SK-N-SH (cell line): ENCODE measurements around the gene XKR3. TPM values are rescaled to one million over a fixed set of nuclear protein-coding genes. Genes with fewer than 3 reads are reported as not detected.

ENCODE experiments used
- CTCF ChIA-PET: fragments of 300-600, 350-600 bp; formaldehyde crosslinking; extraction: SDS; loops from one replicate; lab custom pipeline; 2021; lab: Yijun Ruan, JAX
- POLR2A ChIA-PET: fragments of 350-600 bp; sonication (Branson Sonifier 250); formaldehyde crosslinking; extraction: SDS; loops from one replicate; lab custom pipeline; 2020; ENCODE audit warnings: antibody characterized with exemption, inconsistent platforms; lab: Yijun Ruan, JAX
- DNase-seq: peaks from one replicate; pipeline ENCODE4 v3.0.0; 2012
- H2AFZ ChIP-seq: fragments of 200-600 bp; sonication (generic); 2 replicates; pipeline ENCODE4 v1.8.1; 2016; ENCODE audit warnings: antibody characterized with exemption, mild to moderate bottlenecking, low read depth
- H3F3A ChIP-seq: fragments of 200-600 bp; sonication (generic); replicated peaks from 2 replicates; pipeline ENCODE3; 2016; ENCODE audit warnings: antibody characterized with exemption, mild to moderate bottlenecking; ENCODE audit not compliant: insufficient read depth
- H3K27ac ChIP-seq, 2 experiments: fragments of 200-500 bp in 1 of 2; fragments of 200-600 bp in 1 of 2; sonication (Bioruptor generic) in 1 of 2; sonication (generic), shearing (Covaris generic) in 1 of 2; 2 replicates each; pipeline versions ENCODE4 v1.5.1 to v1.6.1; 2014 to 2016; ENCODE audit warnings: low read depth in 2 of 2, inconsistent platforms in 1 of 2, low read length in 1 of 2, mild to moderate bottlenecking in 1 of 2, mixed read lengths in 1 of 2
- H3K27me3 ChIP-seq: fragments of 200-600 bp; sonication (generic), shearing (Covaris generic); 2 replicates; pipeline ENCODE4 v1.6.1; 2016; ENCODE audit warnings: mixed run types; ENCODE audit not compliant: insufficient read depth
- H3K36me3 ChIP-seq, 2 experiments: fragments of 200-500 bp in 1 of 2; fragments of 200-600 bp in 1 of 2; sonication (Bioruptor generic) in 1 of 2; sonication (generic) in 1 of 2; replicated peaks in 1 of 2; 2 replicates each; pipeline versions ENCODE3 to v1.5.1; 2014 to 2016; ENCODE audit warnings: low read length in 1 of 2, mild to moderate bottlenecking in 1 of 2; ENCODE audit not compliant: insufficient read depth in 2 of 2, control insufficient read depth in 1 of 2
- H3K4me1 ChIP-seq, 2 experiments: fragments of 200-500 bp in 1 of 2; fragments of 200-600 bp in 1 of 2; sonication (Bioruptor generic) in 1 of 2; sonication (generic), shearing (Covaris generic) in 1 of 2; 2 replicates each; pipeline versions ENCODE4 v1.5.1 to v1.6.1; 2014 to 2016; ENCODE audit warnings: low read depth in 1 of 2, low read length in 1 of 2, mixed run types in 1 of 2; ENCODE audit not compliant: insufficient read depth in 2 of 2, control insufficient read depth in 1 of 2
- H3K4me2 ChIP-seq: fragments of 200-600 bp; sonication (generic), shearing (Covaris generic); 2 replicates; pipeline ENCODE4 v1.6.1; 2017; ENCODE audit warnings: mixed run types
- H3K4me3 ChIP-seq, 2 experiments: fragments of 200-500 bp in 1 of 2; fragments of 200-600 bp in 1 of 2; sonication (Bioruptor generic) in 1 of 2; sonication (generic), shearing (Covaris generic) in 1 of 2; 2 replicates each; pipeline versions ENCODE4 v1.5.1 to v1.8.1; 2014 to 2016; ENCODE audit warnings: low read depth in 2 of 2, inconsistent platforms in 1 of 2, low read length in 1 of 2, mild to moderate bottlenecking in 1 of 2, mixed read lengths in 1 of 2, moderate library complexity in 1 of 2
- H3K79me2 ChIP-seq: fragments of 200-600 bp; sonication (generic); 2 replicates; pipeline ENCODE4 v1.8.1; 2017; ENCODE audit warnings: mild to moderate bottlenecking; ENCODE audit not compliant: insufficient read depth
- H3K9ac ChIP-seq: fragments of 200-600 bp; sonication (generic); 2 replicates; pipeline ENCODE4 v1.6.1; 2017; ENCODE audit warnings: mixed run types
- H3K9me2 ChIP-seq: fragments of 200-600 bp; sonication (generic); 2 replicates; pipeline ENCODE4 v1.6.1; 2017; ENCODE audit warnings: mixed run types
- H3K9me3 ChIP-seq: fragments of 200-600 bp; sonication (generic); 2 replicates; pipeline ENCODE4 v1.6.1; 2017; ENCODE audit warnings: mixed run types, mild to moderate bottlenecking, moderate library complexity
- H4K20me1 ChIP-seq: fragments of 200-600 bp; sonication (generic); 2 replicates; pipeline ENCODE4 v1.6.1; 2017; ENCODE audit warnings: mild to moderate bottlenecking, mixed run types; ENCODE audit not compliant: insufficient read depth
- CTCF ChIP-seq: fragments of 200-600 bp; sonication (generic); IDR thresholded peaks from 2 replicates; pipeline ENCODE4 v1.6.1; 2017; ENCODE audit warnings: antibody characterized with exemption, mild to moderate bottlenecking, moderate library complexity
- EP300 ChIP-seq, 2 experiments: IDR thresholded peaks; 2 replicates each; pipeline versions ENCODE4 v1.4.0 to v1.6.1; 2012; ENCODE audit warnings: borderline replicate concordance in 1 of 2, low read depth in 1 of 2, low read length in 1 of 2
- FOSL2 ChIP-seq: IDR thresholded peaks from 2 replicates; pipeline ENCODE4 v1.4.0; 2012; ENCODE audit warnings: low read depth, mild to moderate bottlenecking, moderate library complexity, borderline replicate concordance
- FOXJ3 ChIP-seq: sonication (generic); formaldehyde crosslinking; IDR thresholded peaks from 2 replicates; pipeline ENCODE4 v1.5.1; 2020; ENCODE audit warnings: mild to moderate bottlenecking, missing genetic modification reagents
- FOXM1 ChIP-seq: IDR thresholded peaks from 2 replicates; pipeline ENCODE4 v1.4.0; 2012; ENCODE audit warnings: low read depth, mild to moderate bottlenecking
- GATA2 ChIP-seq: sonication (generic); formaldehyde crosslinking; IDR thresholded peaks from 2 replicates; pipeline ENCODE4 v1.5.0; 2020; ENCODE audit warnings: mild to moderate bottlenecking, missing genetic modification reagents
- JUND ChIP-seq: IDR thresholded peaks from 2 replicates; pipeline ENCODE4 v1.4.0; 2012
- NFIC ChIP-seq: IDR thresholded peaks from 2 replicates; pipeline ENCODE4 v1.4.0; 2012; ENCODE audit warnings: borderline replicate concordance
- NRF1 ChIP-seq: IDR thresholded peaks from 2 replicates; pipeline ENCODE4 v1.6.1; 2012; ENCODE audit warnings: low read depth, mild to moderate bottlenecking, low read length
- PBX3 ChIP-seq: IDR thresholded peaks from 2 replicates; pipeline ENCODE4; 2012
- RCOR1 ChIP-seq: fragments of 150-350 bp; IDR thresholded peaks from 2 replicates; pipeline ENCODE4 v1.6.1; 2017; ENCODE audit warnings: antibody characterized with exemption, low read length
- REST ChIP-seq: IDR thresholded peaks from 2 replicates; pipeline ENCODE4 v1.6.1; 2012; ENCODE audit warnings: mild to moderate bottlenecking, low read depth, low read length, moderate library complexity
- RFX5 ChIP-seq: IDR thresholded peaks from 2 replicates; pipeline ENCODE4 v1.6.1; 2012; ENCODE audit warnings: mild to moderate bottlenecking, improper control_type of control experiment, low read length
- RXRA ChIP-seq: IDR thresholded peaks from 2 replicates; pipeline ENCODE4 v1.4.0; 2012; ENCODE audit warnings: low read depth, mild to moderate bottlenecking, borderline replicate concordance
- SMC3 ChIP-seq: IDR thresholded peaks from 2 replicates; pipeline ENCODE4 v1.6.1; 2012; ENCODE audit warnings: low read depth, low read length, improper control_type of control experiment
- TAF1 ChIP-seq: IDR thresholded peaks from 2 replicates; pipeline ENCODE4 v1.6.1; 2012; ENCODE audit warnings: low read depth, mild to moderate bottlenecking, low read length, moderate library complexity, borderline replicate concordance
- TCF12 ChIP-seq: IDR thresholded peaks from 2 replicates; pipeline ENCODE4 v1.4.0; 2012
- USF2 ChIP-seq: fragments of 150-350 bp; IDR thresholded peaks from 2 replicates; pipeline ENCODE4 v1.6.1; 2017; ENCODE audit warnings: antibody characterized with exemption, low read length, low read depth, borderline replicate concordance
- WGBS: methylation state at CpG from one replicate; pipeline ENCODE4 v1.1.6; 2017; ENCODE audit warnings: low lambda C conversion rate; 5-methylcytosine and 5-hydroxymethylcytosine counted together
- polyA plus RNA-seq, 3 experiments: library from polyadenylated mRNA; depleted of rRNA; stranded (reverse); fragments of >200 nt; gene quantifications; 2 replicates each; pipeline ENCODE4 v1.2.3, GENCODE V29; 2012

The XKR3 gene
- polyA plus RNA-seq, 1 of the 3 experiments (the other 2 are of a cell fraction): not detected

GRCh38 chr22:16829985-16830384 lies 4.8 kb upstream of the XKR3 start:
- Histone ChIP-seq H3K9me3 (no peaks in the 10 kb centered on the region), H3K9me2 (no peaks in the 10 kb centered on the region), H3K27ac (no peak overlapping the region), H4K20me1 (no peaks in the 10 kb centered on the region), H3K79me2 (no peaks in the 10 kb centered on the region), H3K4me3 (no peak overlapping the region), H3K4me2 (no peak overlapping the region), H3K27me3 (no peaks in the 10 kb centered on the region; the same call in none of the 2 replicates)
- POLR2A ChIA-PET: no interaction called here
- no peak for DNase-seq
- no peak for TF ChIP-seq SMC3
- no peak for TF ChIP-seq PBX3
- TF ChIP-seq FOXM1: no peak
- no peak for TF ChIP-seq NRF1
- no peak for TF ChIP-seq RCOR1
- no peak for TF ChIP-seq FOXJ3 (CRISPR knock-in tag)
- no peak for TF ChIP-seq RXRA
- TF ChIP-seq TCF12: no peak
- TF ChIP-seq EP300 (IDR thresholded peaks at IDR 0.05; ENCODE audit: borderline replicate concordance in 1 of 2, low read depth in 1 of 2, low read length in 1 of 2): no peak
- TF ChIP-seq TAF1: no peak
- no peak for TF ChIP-seq JUND
- no peak for TF ChIP-seq USF2
- no peak for TF ChIP-seq NFIC
- no peak for TF ChIP-seq REST
- TF ChIP-seq GATA2: no peak
- no peak for TF ChIP-seq CTCF
- TF ChIP-seq RFX5: no peak
- no peak for TF ChIP-seq FOSL2
- TF ChIP-seq, all 33 proteins: peak for 0
- no peak overlapping the region for H2AFZ ChIP-seq
- no peaks in the 10 kb centered on the region for H3F3A ChIP-seq
- 15% methylated on average over 3 of the region's 3 CpGs for WGBS
- H3K9ac ChIP-seq: no peak overlapping the region
- H3K36me3 ChIP-seq: no peaks in the 10 kb centered on the region
- no peaks in the 10 kb centered on the region for H3K4me1 ChIP-seq
- CTCF ChIA-PET: no interaction called here
